ENCODE results near the gene CUX1.

GRCh38 chr7:101815826-101816594 lies 1.4 kb upstream of the CUX1 start:
- no peak for TF ChIP-seq EZH2 (IDR thresholded peaks at IDR 0.05; ENCODE audit: insufficient read depth, low read length)
- TF ChIP-seq CTCF (IDR thresholded peaks at IDR 0.05; ENCODE audit: insufficient read depth, low read depth, low read length): no peak

Data from astrocyte (in vitro differentiated cells and primary cell).